T-helper 1 cell treated with Interleukin-12 subunit alpha and Interleukin-12 subunit beta and Interleukin-4 antibody, amounts not matched to agents 30 μg/mL and 1 μg/mL, for 36 hours (primary cell): ENCODE data around the gene RYR2.

Source experiments
- H3K27ac Mint-ChIP-seq: one replicate; pipeline ENCODE4 v1.8.0; 2021; ENCODE audit warnings: mild to moderate bottlenecking, mixed read lengths
- H3K27me3 Mint-ChIP-seq: one replicate; pipeline ENCODE4 v1.8.0; 2021; ENCODE audit warnings: low read depth, mixed read lengths
- H3K36me3 Mint-ChIP-seq: one replicate; pipeline ENCODE4 v1.8.0; 2021; ENCODE audit warnings: low read depth, mixed read lengths
- H3K4me1 Mint-ChIP-seq: one replicate; pipeline ENCODE4 v1.8.0; 2021; ENCODE audit warnings: low read depth, mixed read lengths
- H3K4me3 Mint-ChIP-seq: one replicate; pipeline ENCODE4 v1.8.0; 2021; ENCODE audit warnings: mild to moderate bottlenecking, moderate library complexity, mixed read lengths
- H3K9me3 Mint-ChIP-seq: one replicate; pipeline ENCODE4 v1.8.0; 2021; ENCODE audit warnings: mixed read lengths

Gene RYR2

GRCh38 chr1:237013608-237014007, 28.4 kb upstream of the RYR2 start:
- no peak overlapping the region for H3K4me3 Mint-ChIP-seq
- H3K4me1 Mint-ChIP-seq: no peaks in the 10 kb centered on the region
- H3K36me3 Mint-ChIP-seq: no peaks in the 10 kb centered on the region
- peaks cover 10% of the 10 kb centered on the region for H3K27me3 Mint-ChIP-seq
- H3K27ac Mint-ChIP-seq: no peak overlapping the region
- no peaks in the 10 kb centered on the region for H3K9me3 Mint-ChIP-seq

- Mint-ChIP-seq H3K9me3 (no peaks in the 10 kb centered on the region), H3K27me3 (peaks cover 10% of the 10 kb centered on the region), H3K27ac (no peak overlapping the region), H3K4me3 (no peak overlapping the region), H3K4me1 (no peaks in the 10 kb centered on the region), H3K36me3 (no peaks in the 10 kb centered on the region)
Observed at GRCh38 chr1:237016626-237017025, 25.4 kb upstream of the RYR2 start.

GRCh38 chr1:237018896-237019295, 23.1 kb upstream of the RYR2 start:
- no peak overlapping the region for H3K4me3 Mint-ChIP-seq
- no peaks in the 10 kb centered on the region for H3K4me1 Mint-ChIP-seq
- peaks cover 10% of the 10 kb centered on the region for H3K27me3 Mint-ChIP-seq
- no peaks in the 10 kb centered on the region for H3K36me3 Mint-ChIP-seq
- H3K27ac Mint-ChIP-seq: no peak overlapping the region
- H3K9me3 Mint-ChIP-seq: no peaks in the 10 kb centered on the region

DNA sequence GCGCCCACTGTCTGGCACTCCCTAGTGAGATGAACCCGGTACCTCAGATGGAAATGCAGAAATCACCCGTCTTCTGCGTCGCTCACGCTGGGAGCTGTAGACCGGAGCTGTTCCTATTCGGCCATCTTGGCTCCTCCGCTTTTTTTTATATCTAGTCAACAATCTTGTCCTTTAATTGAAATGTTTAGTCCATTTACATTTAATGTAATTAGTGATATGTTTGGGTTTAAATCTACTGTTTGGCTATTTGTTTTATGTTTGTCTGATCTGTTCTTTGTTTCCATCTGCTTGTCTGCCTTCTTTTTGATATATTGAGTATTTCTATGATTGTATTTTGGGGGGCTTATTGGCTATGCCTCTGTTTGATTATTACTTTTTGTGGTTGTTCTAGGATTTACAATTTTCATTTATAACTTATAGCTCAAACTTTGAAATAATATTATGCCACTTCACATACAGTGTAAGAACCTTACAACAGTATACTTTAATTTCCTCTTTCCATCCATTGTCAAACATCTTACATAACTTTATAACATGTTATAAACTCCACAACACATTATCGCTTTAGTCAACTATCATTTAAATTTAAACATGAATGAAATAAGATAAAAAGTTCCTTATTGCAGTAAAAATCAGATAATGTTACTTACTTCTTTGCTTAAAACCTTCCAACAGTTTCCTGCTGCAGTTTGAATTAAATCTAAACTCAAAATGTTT, 16.5 kb upstream of the RYR2 start:
- Mint-ChIP-seq H3K27me3 (no peaks in the 10 kb centered on the region), H3K27ac (no peak overlapping the region), H3K36me3 (no peaks in the 10 kb centered on the region), H3K4me1 (no peaks in the 10 kb centered on the region), H3K9me3 (peaks cover 6% of the 10 kb centered on the region), H3K4me3 (no peak overlapping the region)

DNA sequence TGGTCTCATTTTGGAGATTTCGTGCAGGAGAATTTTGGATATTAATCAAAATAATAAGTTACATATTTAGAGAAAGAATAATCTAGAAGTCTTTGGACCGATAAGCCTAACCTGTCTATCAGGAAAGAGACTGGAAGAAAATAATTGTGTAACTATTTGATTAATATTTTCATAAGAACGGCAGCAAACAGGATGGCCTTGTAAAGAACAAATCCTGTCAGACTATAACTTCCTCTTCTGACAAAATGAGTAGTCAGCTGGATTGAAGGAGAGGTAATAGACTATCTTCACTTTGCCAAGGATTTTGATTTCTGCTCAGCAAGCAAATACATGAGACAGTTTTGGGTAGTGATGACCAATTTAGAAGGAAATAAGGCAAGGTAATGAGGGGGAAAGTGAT, 12.7 kb upstream of the RYR2 start:
- no peaks in the 10 kb centered on the region for H3K36me3 Mint-ChIP-seq
- H3K4me3 Mint-ChIP-seq: no peak overlapping the region
- peaks cover 3% of the 10 kb centered on the region for H3K27me3 Mint-ChIP-seq
- peaks cover 6% of the 10 kb centered on the region for H3K9me3 Mint-ChIP-seq
- H3K4me1 Mint-ChIP-seq: no peaks in the 10 kb centered on the region
- no peak overlapping the region for H3K27ac Mint-ChIP-seq

DNA sequence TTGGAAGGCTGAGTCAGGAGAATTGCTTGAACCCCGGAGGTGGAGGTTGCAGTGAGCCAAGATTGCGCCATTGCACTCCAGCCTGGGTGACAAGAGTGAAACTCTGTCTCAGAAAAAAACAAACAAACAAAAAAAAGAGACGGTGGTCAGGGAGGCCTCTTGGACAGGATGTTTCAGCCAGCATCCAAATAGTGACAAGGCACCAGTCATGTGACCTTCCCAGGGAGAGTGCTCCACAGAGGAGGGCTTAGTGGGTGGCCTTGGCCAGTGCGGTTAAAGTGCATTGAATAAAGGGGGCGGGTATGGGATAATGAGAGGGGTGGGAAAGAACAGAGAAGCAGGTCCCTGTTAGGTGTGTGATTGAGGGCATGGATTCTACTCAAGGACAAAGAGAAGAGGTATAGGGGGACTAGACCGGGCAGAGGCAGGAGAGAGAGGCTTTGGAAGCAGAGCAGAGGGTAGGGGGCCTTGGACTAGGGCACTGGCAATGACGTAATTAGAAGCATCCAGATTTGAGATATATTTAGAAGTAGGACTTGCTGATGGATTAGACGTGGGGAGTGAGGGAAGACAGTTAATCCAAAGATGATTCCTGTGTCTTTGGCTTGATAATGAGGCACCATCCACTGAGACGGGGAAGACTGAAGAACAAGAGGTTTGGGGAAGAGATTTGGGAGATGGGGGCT, 12.0 kb upstream of the RYR2 start:
- Mint-ChIP-seq H3K4me1 (no peaks in the 10 kb centered on the region), H3K27ac (no peak overlapping the region)

GRCh38 chr1:237031480-237031879, 10.5 kb upstream of the RYR2 start:
- H3K4me3 Mint-ChIP-seq: no peak overlapping the region
- H3K27me3 Mint-ChIP-seq: peaks cover 3% of the 10 kb centered on the region
- no peaks in the 10 kb centered on the region for H3K4me1 Mint-ChIP-seq
- H3K36me3 Mint-ChIP-seq: no peaks in the 10 kb centered on the region
- no peaks in the 10 kb centered on the region for H3K9me3 Mint-ChIP-seq
- no peak overlapping the region for H3K27ac Mint-ChIP-seq

More for the DNA sequence above, 12.0 kb upstream of the RYR2 start:
- H3K27me3 Mint-ChIP-seq: peaks cover 3% of the 10 kb centered on the region
- H3K9me3 Mint-ChIP-seq: peaks cover 6% of the 10 kb centered on the region
- no peak overlapping the region for H3K4me3 Mint-ChIP-seq
- no peaks in the 10 kb centered on the region for H3K36me3 Mint-ChIP-seq

DNA sequence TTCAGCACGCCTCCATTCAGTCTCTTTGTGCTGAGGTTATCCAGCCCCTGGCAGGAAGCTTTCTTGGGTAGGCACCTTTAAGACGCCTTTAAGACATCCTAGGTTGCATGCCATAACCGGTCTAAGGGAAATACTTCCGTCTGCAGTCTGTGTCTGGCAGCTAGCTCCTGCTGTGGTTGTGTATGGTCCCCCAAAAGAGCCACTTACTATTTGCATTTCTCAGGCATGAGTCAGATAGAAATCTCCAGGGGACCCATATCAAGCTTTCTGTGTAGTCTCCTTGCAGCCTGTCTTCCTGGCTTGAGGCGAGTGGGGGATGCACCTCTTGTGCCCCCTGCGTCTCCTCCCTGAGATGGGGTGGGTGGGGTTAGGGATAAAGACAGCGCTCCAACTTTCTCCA, 10.0 kb upstream of the RYR2 start:
- H3K27me3 Mint-ChIP-seq: peaks cover 3% of the 10 kb centered on the region
- H3K9me3 Mint-ChIP-seq: no peaks in the 10 kb centered on the region
- H3K4me1 Mint-ChIP-seq: no peaks in the 10 kb centered on the region
- H3K36me3 Mint-ChIP-seq: no peaks in the 10 kb centered on the region
- no peak overlapping the region for H3K27ac Mint-ChIP-seq
- H3K4me3 Mint-ChIP-seq: no peak overlapping the region

DNA sequence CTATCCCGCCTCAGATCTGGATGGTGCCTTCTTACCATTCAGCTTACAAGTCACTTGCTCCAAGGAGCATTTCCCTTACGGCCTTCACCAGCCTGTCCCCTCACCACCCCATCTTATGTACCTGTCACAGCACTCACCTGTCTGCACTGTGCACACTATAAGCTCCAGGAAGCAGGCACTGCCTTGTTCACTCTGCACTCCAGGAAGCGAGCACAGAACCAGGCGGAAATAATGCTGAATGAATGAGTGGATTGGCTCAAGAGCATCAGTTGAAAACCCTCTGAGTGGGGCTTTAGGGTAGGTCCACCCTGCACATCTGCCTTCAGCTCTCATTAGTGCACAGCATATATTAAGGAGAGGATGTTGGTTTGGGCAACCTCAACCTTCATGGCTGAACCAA, 8.9 kb upstream of the RYR2 start:
- H3K27me3 Mint-ChIP-seq: peaks cover 3% of the 10 kb centered on the region
- no peak overlapping the region for H3K4me3 Mint-ChIP-seq
- H3K36me3 Mint-ChIP-seq: no peaks in the 10 kb centered on the region
- no peaks in the 10 kb centered on the region for H3K4me1 Mint-ChIP-seq
- no peaks in the 10 kb centered on the region for H3K9me3 Mint-ChIP-seq
- no peak overlapping the region for H3K27ac Mint-ChIP-seq

DNA sequence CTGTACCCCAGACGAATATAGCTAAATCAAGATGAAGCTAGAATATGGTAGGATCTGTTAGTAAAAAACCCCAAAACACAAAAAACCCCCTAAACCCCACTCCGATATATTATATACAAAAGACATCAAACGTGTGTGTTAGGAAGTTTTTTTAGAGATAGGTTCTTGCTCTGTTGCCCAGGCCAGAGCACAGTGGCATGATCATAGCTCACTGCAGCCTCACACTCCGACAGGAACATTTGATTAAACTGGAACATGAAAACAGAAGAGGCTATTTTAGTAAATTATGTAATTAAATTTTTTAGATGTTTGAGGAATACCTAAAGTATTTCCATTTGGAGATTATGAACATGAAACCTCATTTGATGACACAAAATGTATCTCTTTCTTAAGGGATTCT, 8.2 kb upstream of the RYR2 start:
- Mint-ChIP-seq H3K36me3 (no peaks in the 10 kb centered on the region), H3K27me3 (peaks cover 3% of the 10 kb centered on the region), H3K4me3 (no peak overlapping the region), H3K27ac (no peak overlapping the region), H3K4me1 (no peaks in the 10 kb centered on the region), H3K9me3 (no peaks in the 10 kb centered on the region)

DNA sequence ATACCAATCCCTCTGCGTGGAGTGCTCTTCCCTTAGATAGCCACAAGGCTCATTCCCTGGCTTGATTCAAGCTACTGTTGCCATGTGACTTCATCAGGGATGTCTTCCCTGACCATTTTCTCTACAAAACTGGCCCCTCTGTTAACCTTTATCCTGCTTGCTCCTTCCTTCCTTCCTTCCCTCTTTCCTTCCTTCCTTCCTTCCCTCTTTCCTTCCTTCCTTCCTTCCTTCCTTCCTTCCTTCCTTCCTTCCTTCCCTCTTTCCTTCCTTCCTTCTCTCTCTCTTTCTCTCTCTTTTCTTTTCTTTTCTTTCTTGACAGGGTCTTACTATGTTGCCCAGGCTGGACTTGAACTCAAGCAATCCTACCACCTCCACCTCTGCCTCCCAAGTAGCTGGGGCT, 6.2 kb upstream of the RYR2 start:
- Mint-ChIP-seq H3K9me3 (no peaks in the 10 kb centered on the region), H3K27ac (no peak overlapping the region), H3K36me3 (no peaks in the 10 kb centered on the region), H3K4me3 (no peak overlapping the region), H3K27me3 (peaks cover 12% of the 10 kb centered on the region), H3K4me1 (no peaks in the 10 kb centered on the region)

- Mint-ChIP-seq H3K4me3 (no peak overlapping the region), H3K27ac (no peak overlapping the region), H3K36me3 (no peaks in the 10 kb centered on the region), H3K9me3 (no peaks in the 10 kb centered on the region), H3K4me1 (peaks cover 3% of the 10 kb centered on the region), H3K27me3 (peaks cover 22% of the 10 kb centered on the region)
Observed at GRCh38 chr1:237038211-237038610, 3.8 kb upstream of the RYR2 start.

DNA sequence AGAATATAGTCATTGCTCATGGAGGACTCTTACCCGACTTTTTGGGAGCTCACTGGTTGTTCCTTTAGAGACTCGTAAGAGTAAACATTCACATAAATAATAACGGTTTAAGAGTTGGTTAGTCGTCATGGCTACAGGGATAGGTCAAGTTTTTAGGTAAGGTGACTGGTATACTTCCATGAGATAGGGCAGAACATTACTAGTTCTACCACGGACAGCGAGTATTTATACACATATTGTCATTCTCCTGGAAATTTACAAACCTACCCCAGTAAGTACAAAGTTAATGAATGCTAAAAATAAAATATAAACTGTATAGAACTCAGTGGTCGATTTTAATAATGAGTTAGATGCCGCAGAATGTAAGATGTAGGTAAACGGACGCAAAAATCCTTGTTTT, 1.2 kb upstream of the RYR2 start:
- Mint-ChIP-seq H3K4me1 (peaks cover 7% of the 10 kb centered on the region), H3K27me3 (peaks cover 20% of the 10 kb centered on the region), H3K4me3 (no peak overlapping the region), H3K9me3 (no peaks in the 10 kb centered on the region), H3K36me3 (no peaks in the 10 kb centered on the region), H3K27ac (no peak overlapping the region)

GRCh38 chr1:237041461-237041794, 556 bp upstream of the RYR2 start:
- Mint-ChIP-seq H3K4me1 (peaks cover 7% of the 10 kb centered on the region), H3K27ac (peak overlapping the region; percentile 57), H3K4me3 (peak overlapping the region; percentile 40), H3K36me3 (no peaks in the 10 kb centered on the region), H3K27me3 (peaks cover 20% of the 10 kb centered on the region), H3K9me3 (no peaks in the 10 kb centered on the region)

DNA sequence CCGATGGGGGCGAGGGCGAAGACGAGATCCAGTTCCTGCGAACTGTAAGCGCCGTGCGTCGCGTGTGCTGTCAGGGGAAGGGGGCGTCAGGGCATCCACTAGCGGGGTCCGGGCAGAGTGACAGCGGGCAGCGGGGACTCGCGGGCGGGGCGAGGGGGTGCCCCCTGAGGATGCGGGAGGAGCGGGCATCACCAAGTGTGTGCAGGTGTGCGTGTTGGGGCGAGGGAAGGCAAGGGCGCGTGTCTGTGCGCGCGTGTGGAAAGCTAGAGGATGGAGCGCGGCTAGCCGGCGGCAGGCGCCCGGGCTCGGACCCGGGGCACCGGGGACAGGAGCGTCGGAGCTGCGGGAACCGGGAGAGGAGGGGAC, 525 bp downstream of the RYR2 start:
- Mint-ChIP-seq H3K4me3 (no peak overlapping the region), H3K36me3 (no peaks in the 10 kb centered on the region), H3K9me3 (no peaks in the 10 kb centered on the region), H3K4me1 (peaks cover 7% of the 10 kb centered on the region), H3K27me3 (peaks cover 20% of the 10 kb centered on the region), H3K27ac (no peak overlapping the region)
